H1 (cell line): ENCODE results near the gene AKR1B15. TPM values are rescaled to one million over a fixed set of nuclear protein-coding genes. Genes with fewer than 3 reads are reported as not detected.

ENCODE experiments used
- CTCF ChIA-PET: fragments of 300-600 bp; sonication (Branson Sonifier 250); formaldehyde crosslinking; loops from one replicate; lab custom pipeline; 2021; ENCODE audit not compliant: partially characterized antibody; lab: Charles Lee
- POLR2A ChIA-PET: fragments of 300-600 bp; sonication (Branson Sonifier 250); formaldehyde crosslinking; loops from one replicate; lab custom pipeline; 2021; ENCODE audit warnings: inconsistent platforms; ENCODE audit not compliant: partially characterized antibody; lab: Charles Lee
- DNase-seq, 2 experiments: peaks; one replicate each; pipeline versions ENCODE4 v3.0.0 to v3.0.0-alpha.2; 2010 to 2022; ENCODE audit warnings: low spot score in 2 of 2, low read depth in 1 of 2, mixed read lengths in 1 of 2
- FAIRE-seq: peaks from 2 replicates; lab custom pipeline; 2011; peaks lifted over from hg19 to GRCh38; lab: Jason Lieb, UNC
- H2AFZ ChIP-seq: 2 replicates; pipeline ENCODE4 v1.8.1; 2012; ENCODE audit warnings: low read length, inconsistent platforms
- H2AK5ac ChIP-seq: 2 replicates; pipeline ENCODE4 v1.6.1; 2013; ENCODE audit warnings: low read depth, low read length
- H2BK120ac ChIP-seq: replicated peaks from 2 replicates; pipeline ENCODE3; 2013; ENCODE audit warnings: low read depth, low read length, inconsistent platforms
- H2BK12ac ChIP-seq: 2 replicates; pipeline ENCODE4 v1.6.1; 2013; ENCODE audit warnings: low read depth, low read length
- H2BK15ac ChIP-seq: 2 replicates; pipeline ENCODE4 v1.6.1; 2013; ENCODE audit warnings: low read length
- H2BK20ac ChIP-seq: 2 replicates; pipeline ENCODE4 v1.6.1; 2013; ENCODE audit warnings: low read length
- H2BK5ac ChIP-seq: 2 replicates; pipeline ENCODE4 v1.6.1; 2013; ENCODE audit warnings: low read depth, low read length
- H3K14ac ChIP-seq: 2 replicates; pipeline ENCODE4 v1.6.1; 2013; ENCODE audit warnings: inconsistent platforms; ENCODE audit not compliant: insufficient read length
- H3K18ac ChIP-seq: 2 replicates; pipeline ENCODE4 v1.6.1; 2013; ENCODE audit warnings: low read length; ENCODE audit errors: extremely low read depth
- H3K23ac ChIP-seq: 2 replicates; pipeline ENCODE4 v1.6.1; 2013; ENCODE audit warnings: inconsistent platforms; ENCODE audit not compliant: insufficient read length
- H3K23me2 ChIP-seq: 2 replicates; pipeline ENCODE4 v1.6.1; 2013; ENCODE audit warnings: low read depth, low read length
- H3K27ac ChIP-seq: 2 replicates; pipeline ENCODE4 v1.6.1; 2011; ENCODE audit warnings: low read depth, low read length, inconsistent platforms
- H3K27me3 ChIP-seq, 4 experiments: replicated peaks in 1 of 4; 1 replicate in 1 of 4; 2 replicates in 3 of 4; pipeline versions ENCODE4 v1.6.1 to v1.8.1; 2011 to 2013; ENCODE audit warnings: low read length in 3 of 4, mild to moderate bottlenecking in 3 of 4, inconsistent platforms in 2 of 4, mixed read lengths in 2 of 4, moderate library complexity in 1 of 4; ENCODE audit not compliant: control insufficient read depth in 3 of 4, insufficient read depth in 3 of 4; ENCODE audit errors: extremely low read depth in 1 of 4
- H3K36me3 ChIP-seq, 4 experiments: 2 replicates each; pipeline versions ENCODE4 v1.6.1 to v1.8.1; 2011 to 2013; ENCODE audit warnings: mild to moderate bottlenecking in 4 of 4, low read length in 3 of 4, moderate library complexity in 2 of 4, control low read depth in 1 of 4, inconsistent platforms in 1 of 4; ENCODE audit not compliant: insufficient read depth in 4 of 4, control insufficient read depth in 2 of 4
- H3K4ac ChIP-seq: replicated peaks from 2 replicates; pipeline ENCODE3; 2013; ENCODE audit warnings: low read length, low read depth, mixed read lengths, inconsistent platforms; ENCODE audit not compliant: insufficient read length
- H3K4me1 ChIP-seq, 4 experiments: replicated peaks in 1 of 4; 1 replicate in 1 of 4; 2 replicates in 3 of 4; pipeline versions ENCODE4 v1.6.1 to v1.8.1; 2011 to 2013; ENCODE audit warnings: low read length in 3 of 4, inconsistent platforms in 2 of 4, mixed read lengths in 1 of 4; ENCODE audit not compliant: insufficient read depth in 4 of 4, control insufficient read depth in 3 of 4
- H3K4me2 ChIP-seq, 2 experiments: 2 replicates each; pipeline versions ENCODE4 v1.6.1 to v1.8.1; 2011 to 2013; ENCODE audit warnings: low read depth in 2 of 2, low read length in 2 of 2, control low read depth in 1 of 2, inconsistent platforms in 1 of 2, mild to moderate bottlenecking in 1 of 2; ENCODE audit not compliant: insufficient read depth in 1 of 2
- H3K4me3 ChIP-seq, 4 experiments: fragments of 200-600, 300-600 bp in 1 of 4; sonication (generic), shearing (Covaris generic), sonication (Bioruptor Twin) in 1 of 4; 2 replicates each; pipeline versions ENCODE4 v1.5.1 to v1.8.1; 2011 to 2016; ENCODE audit warnings: low read length in 4 of 4, low read depth in 3 of 4, control low read depth in 2 of 4, inconsistent platforms in 2 of 4, mild to moderate bottlenecking in 2 of 4, mixed read lengths in 1 of 4, moderate library complexity in 1 of 4; ENCODE audit not compliant: insufficient read depth in 2 of 4; ENCODE audit errors: extremely low read depth in 1 of 4
- H3K56ac ChIP-seq: replicated peaks from 2 replicates; pipeline ENCODE3; 2013; ENCODE audit warnings: low read depth, mild to moderate bottlenecking, mixed read lengths, low read length, inconsistent platforms; ENCODE audit not compliant: insufficient read length
- H3K79me1 ChIP-seq: 2 replicates; pipeline ENCODE4 v1.6.1; 2013; ENCODE audit warnings: low read depth, low read length, control low read depth
- H3K79me2 ChIP-seq, 2 experiments: 2 replicates each; pipeline versions ENCODE4 v1.6.1 to v1.8.1; 2012 to 2013; ENCODE audit warnings: low read length in 2 of 2, mild to moderate bottlenecking in 2 of 2, inconsistent platforms in 1 of 2; ENCODE audit not compliant: insufficient read depth in 2 of 2, control insufficient read depth in 1 of 2
- H3K9ac ChIP-seq, 4 experiments: replicated peaks in 1 of 4; 1 replicate in 1 of 4; 2 replicates in 3 of 4; pipeline versions ENCODE4 v1.6.1 to v1.8.1; 2011 to 2013; ENCODE audit warnings: low read depth in 3 of 4, low read length in 3 of 4, control low read depth in 2 of 4, mild to moderate bottlenecking in 2 of 4, moderate library complexity in 2 of 4, inconsistent platforms in 1 of 4; ENCODE audit errors: extremely low read depth in 1 of 4
- H3K9me3 ChIP-seq, 2 experiments: 2 replicates each; pipeline versions ENCODE4 v1.6.1 to v1.8.1; 2012 to 2013; ENCODE audit warnings: mild to moderate bottlenecking in 2 of 2, moderate library complexity in 2 of 2, control low read depth in 1 of 2, inconsistent platforms in 1 of 2, low read depth in 1 of 2, low read length in 1 of 2, mixed read lengths in 1 of 2; ENCODE audit not compliant: insufficient read depth in 2 of 2
- H4K20me1 ChIP-seq, 2 experiments: replicated peaks in 1 of 2; 2 replicates each; pipeline versions ENCODE3 to v1.8.1; 2011 to 2013; ENCODE audit warnings: inconsistent platforms in 2 of 2, low read length in 2 of 2, mild to moderate bottlenecking in 1 of 2; ENCODE audit not compliant: insufficient read depth in 2 of 2, control insufficient read depth in 1 of 2
- H4K5ac ChIP-seq: 2 replicates; pipeline ENCODE4 v1.6.1; 2013; ENCODE audit warnings: low read length, low read depth, mixed read lengths, inconsistent platforms; ENCODE audit not compliant: insufficient read length
- H4K8ac ChIP-seq: 2 replicates; pipeline ENCODE4 v1.8.0; 2013; ENCODE audit warnings: mild to moderate bottlenecking, moderate library complexity, low read length, inconsistent platforms; ENCODE audit not compliant: insufficient read depth; ENCODE audit errors: extremely low read depth
- H4K91ac ChIP-seq: replicated peaks from 2 replicates; pipeline ENCODE3; 2013; ENCODE audit warnings: low read length, mixed read lengths, inconsistent platforms; ENCODE audit not compliant: insufficient read length
- CHD2 ChIP-seq: IDR thresholded peaks from 2 replicates; pipeline ENCODE4 v1.6.1; 2012; ENCODE audit warnings: low read length, improper control_type of control experiment
- RAD21 ChIP-seq, 2 experiments: IDR thresholded peaks in 1 of 2; conservative IDR thresholded peaks in 1 of 2; 2 replicates each; pipeline ENCODE4 v1.6.1; 2011; ENCODE audit warnings: low read depth in 2 of 2, low read length in 2 of 2, improper control_type of control experiment in 1 of 2, inconsistent platforms in 1 of 2, mild to moderate bottlenecking in 1 of 2, moderate library complexity in 1 of 2
- RNF2 ChIP-seq: fragments of 200-900, 300-1000 bp; sonication (generic); IDR thresholded peaks from 2 replicates; pipeline ENCODE4 v1.7.1; 2016; ENCODE audit warnings: borderline replicate concordance, low read depth, mild to moderate bottlenecking, antibody characterized with exemption, low read length; ENCODE audit not compliant: poor library complexity, severe bottlenecking; ENCODE audit errors: missing control alignments
- TEAD4 ChIP-seq: IDR thresholded peaks from 2 replicates; pipeline ENCODE4 v1.6.1; 2012; ENCODE audit warnings: low read depth, low read length, inconsistent platforms, mixed read lengths
- WGBS, 2 experiments: shearing (Covaris generic) in 1 of 2; methylation state at CpG; one replicate each; pipeline versions ENCODE4 v1.1.6 to v1.1.7; 2013 to 2015; ENCODE audit warnings: low lambda C conversion rate in 2 of 2, mixed read lengths in 2 of 2, inconsistent platforms in 1 of 2, low coverage in 1 of 2, missing lambda C conversion rate in 1 of 2; ENCODE audit not compliant: insufficient replicate concordance in 2 of 2, insufficient coverage in 1 of 2, insufficient read length in 1 of 2; ENCODE audit errors: extremely low coverage in 1 of 2, missing lambda C conversion rate in 1 of 2; 5-methylcytosine and 5-hydroxymethylcytosine counted together
- polyA plus RNA-seq, 7 experiments: library from polyadenylated mRNA; depleted of rRNA in 3 of 7; stranded (reverse) in 5 of 7; unstranded in 2 of 7; fragments of >200 nt in 5 of 7; fragments of 200-250 nt in 2 of 7; gene quantifications; 1 replicate in 5 of 7; 2 replicates in 1 of 7; 4 replicates in 1 of 7; pipeline versions ENCODE4 v1.2.1 to v1.2.3, GENCODE V29; 2011 to 2013; ENCODE audit warnings: missing spikeins in 2 of 7, mixed read lengths in 2 of 7
- total RNA-seq: library from RNA; stranded (reverse); fragmentation: NEBNext Ultra II Directional; extraction: Animal tissue kit (Norgen Biotek cat#: 25700); gene quantifications from 2 replicates; pipeline ENCODE4 v1.2.1, GENCODE V29; 2021
- TF ChIP-seq, protein P1 (sequence below), 3 experiments: IDR thresholded peaks; 1 replicate in 2 of 3; 2 replicates in 1 of 3; pipeline versions ENCODE4 v1.5.1 to v1.6.1; 2011; ENCODE audit warnings: low read length in 3 of 3, mild to moderate bottlenecking in 3 of 3, inconsistent platforms in 2 of 3, low read depth in 1 of 3, moderate library complexity in 1 of 3; ENCODE audit not compliant: insufficient read depth in 1 of 3; ENCODE audit errors: control extremely low read depth in 1 of 3

The AKR1B15 gene
- total and polyA plus RNA-seq, 2 of the 8 experiments (the other 6 are each of a cell fraction or from before 2014, with no cell fraction given): 0.15 to 0.47 TPM

DNA sequence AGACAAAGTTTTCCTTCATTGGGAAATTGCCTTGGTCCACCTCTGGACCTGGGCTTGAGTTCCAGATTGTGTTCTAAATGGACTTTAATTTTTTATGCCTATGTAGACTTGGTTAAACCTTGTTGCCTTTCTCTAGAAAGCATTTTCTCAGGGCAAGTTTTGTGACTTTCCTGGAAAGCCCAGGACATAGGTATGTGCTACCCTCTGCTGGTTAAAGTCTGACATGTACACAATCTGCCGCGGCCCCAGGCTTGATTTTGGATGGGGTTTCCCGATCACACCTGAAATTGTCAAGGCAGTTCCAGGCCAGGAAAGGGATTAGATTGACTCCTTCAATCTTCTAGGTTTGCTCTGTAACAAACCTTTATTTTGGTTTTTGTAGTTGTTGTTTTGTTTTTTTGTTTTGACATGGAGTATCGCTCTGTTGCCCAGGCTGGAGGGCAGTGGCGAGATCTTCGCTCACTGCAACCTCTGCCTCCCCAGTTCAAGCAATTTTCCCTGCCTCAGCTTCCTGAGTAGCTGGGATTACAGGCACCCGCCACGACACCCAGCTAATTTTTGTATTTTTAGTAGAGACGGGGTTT is 35.6 kb upstream of the AKR1B15 start:
- TF ChIP-seq TEAD4 (no peak), CHD2 (no peak), RNF2 (no peak), RAD21 (IDR thresholded peaks at IDR 0.05 in 1 of 2, conservative IDR thresholded peaks at IDR 0.05 in 1 of 2; ENCODE audit: low read depth in 2 of 2, low read length in 2 of 2) (peak; percentile 91 to 95)
- TF ChIP-seq, protein P1, sequence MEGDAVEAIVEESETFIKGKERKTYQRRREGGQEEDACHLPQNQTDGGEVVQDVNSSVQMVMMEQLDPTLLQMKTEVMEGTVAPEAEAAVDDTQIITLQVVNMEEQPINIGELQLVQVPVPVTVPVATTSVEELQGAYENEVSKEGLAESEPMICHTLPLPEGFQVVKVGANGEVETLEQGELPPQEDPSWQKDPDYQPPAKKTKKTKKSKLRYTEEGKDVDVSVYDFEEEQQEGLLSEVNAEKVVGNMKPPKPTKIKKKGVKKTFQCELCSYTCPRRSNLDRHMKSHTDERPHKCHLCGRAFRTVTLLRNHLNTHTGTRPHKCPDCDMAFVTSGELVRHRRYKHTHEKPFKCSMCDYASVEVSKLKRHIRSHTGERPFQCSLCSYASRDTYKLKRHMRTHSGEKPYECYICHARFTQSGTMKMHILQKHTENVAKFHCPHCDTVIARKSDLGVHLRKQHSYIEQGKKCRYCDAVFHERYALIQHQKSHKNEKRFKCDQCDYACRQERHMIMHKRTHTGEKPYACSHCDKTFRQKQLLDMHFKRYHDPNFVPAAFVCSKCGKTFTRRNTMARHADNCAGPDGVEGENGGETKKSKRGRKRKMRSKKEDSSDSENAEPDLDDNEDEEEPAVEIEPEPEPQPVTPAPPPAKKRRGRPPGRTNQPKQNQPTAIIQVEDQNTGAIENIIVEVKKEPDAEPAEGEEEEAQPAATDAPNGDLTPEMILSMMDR (IDR thresholded peaks at IDR 0.05; ENCODE audit: control extremely low read depth in 1 of 3, insufficient read depth in 1 of 3, low read depth in 1 of 3, low read length in 3 of 3): peak; percentile 49 to 82 (median 72)
- H2AFZ ChIP-seq: no peak overlapping the region
- POLR2A ChIA-PET: no interaction called here
- no peaks in the 10 kb centered on the region for H3K4me1 ChIP-seq
- H2BK12ac ChIP-seq: no peak overlapping the region
- H4K8ac ChIP-seq: no peak overlapping the region
- H3K4ac ChIP-seq: no peak overlapping the region
- DNase-seq (peak; percentile 13 to 68), FAIRE-seq (peak; percentile 36)
- peaks cover 0 to 3% (median 0%) of the 10 kb centered on the region in 4 experiments; a peak in 2 of 7 replicates for H3K27me3 ChIP-seq
- 66% methylated on average over 9 of the region's 9 CpGs; no CpG with 5 or more reads in 1 of the 2 experiments for WGBS, 2 experiments
- no peak overlapping the region for H4K91ac ChIP-seq
- H3K4me2 ChIP-seq: no peak overlapping the region
- H3K56ac ChIP-seq: no peak overlapping the region
- H3K23ac ChIP-seq: no peak overlapping the region
- H2BK20ac ChIP-seq: no peak overlapping the region
- no peaks in the 10 kb centered on the region for H4K20me1 ChIP-seq
- H3K79me2 ChIP-seq: no peaks in the 10 kb centered on the region
- no peak overlapping the region for H3K14ac ChIP-seq
- no peak overlapping the region for H2BK120ac ChIP-seq
- no peak overlapping the region for H3K18ac ChIP-seq
- no peak overlapping the region for H3K4me3 ChIP-seq
- no peak overlapping the region for H3K9ac ChIP-seq
- no peaks in the 10 kb centered on the region for H3K23me2 ChIP-seq
- H2AK5ac ChIP-seq: no peak overlapping the region
- no peak overlapping the region for H4K5ac ChIP-seq
- H2BK15ac ChIP-seq: no peak overlapping the region
- H3K79me1 ChIP-seq: no peaks in the 10 kb centered on the region
- H3K9me3 ChIP-seq: no peaks in the 10 kb centered on the region
- CTCF ChIA-PET: interaction anchor here (0.7 to 6.4 kb wide), 36 partner anchors 10 to 236 kb away, joined by 3 to 108 read pairs (median 6); partner anchors contain the start of genes AKR1B1, AKR1B10 and AKR1B15
- no peak overlapping the region for H3K27ac ChIP-seq
- H3K36me3 ChIP-seq: no peaks in the 10 kb centered on the region
- H2BK5ac ChIP-seq: no peak overlapping the region
